GM12874 (cell line): ENCODE data around the gene LRRC66.

ENCODE experiments used
- CTCF ChIP-seq: IDR thresholded peaks from 2 replicates; pipeline ENCODE4 v1.5.1; 2011; ENCODE audit warnings: low read depth, mild to moderate bottlenecking, control low read depth, low read length, moderate library complexity; ENCODE audit not compliant: insufficient read depth

Gene LRRC66

GRCh38 chr4:52010986-52011385 lies 9.2 kb downstream of the LRRC66 start:
- no peak for TF ChIP-seq CTCF

GRCh38 chr4:52006887-52007286 lies 13.3 kb downstream of the LRRC66 start:
- no peak for TF ChIP-seq CTCF

GRCh38 chr4:52005604-52006273 lies 14.4 kb downstream of the LRRC66 start:
- no peak for TF ChIP-seq CTCF

- no peak for TF ChIP-seq CTCF
These were observed 15.7 kb downstream of the LRRC66 start for GRCh38 chr4:52004414-52004813.

- no peak for TF ChIP-seq CTCF
These were observed 18.5 kb downstream of the LRRC66 start for GRCh38 chr4:52001616-52002015.

GRCh38 chr4:51999250-51999649 lies 20.9 kb downstream of the LRRC66 start:
- TF ChIP-seq CTCF: no peak

- TF ChIP-seq CTCF: no peak
These were observed 21.3 kb downstream of the LRRC66 start for GRCh38 chr4:51998837-51999236.
